Astrocyte (in vitro differentiated cells and primary cell): ENCODE measurements around the gene RANBP3. TPM values are rescaled to one million over a fixed set of nuclear protein-coding genes. Genes with fewer than 3 reads are reported as not detected.

Experiments
- DNase-seq: peaks from one replicate; pipeline ENCODE4 v3.0.0-alpha.2; 2010; ENCODE audit warnings: low read depth
- FAIRE-seq: peaks from 2 replicates; lab custom pipeline; 2011; peaks lifted over from hg19 to GRCh38; lab: Jason Lieb, UNC
- H2AFZ ChIP-seq: 2 replicates; pipeline ENCODE4 v1.6.0; 2012; ENCODE audit warnings: low read depth, low read length, inconsistent platforms
- H3K27ac ChIP-seq: 2 replicates; pipeline ENCODE4 v1.5.1; 2011; ENCODE audit warnings: low read depth, low read length, inconsistent platforms
- H3K27me3 ChIP-seq: 2 replicates; pipeline ENCODE4 v1.6.0; 2011; ENCODE audit warnings: low read length, inconsistent platforms; ENCODE audit not compliant: insufficient read depth
- H3K36me3 ChIP-seq: 2 replicates; pipeline ENCODE4 v1.5.1; 2011; ENCODE audit warnings: low read length, inconsistent platforms; ENCODE audit not compliant: insufficient read depth
- H3K4me1 ChIP-seq: 2 replicates; pipeline ENCODE4 v1.5.1; 2011; ENCODE audit warnings: low read length, inconsistent platforms; ENCODE audit not compliant: insufficient read depth
- H3K4me2 ChIP-seq: 2 replicates; pipeline ENCODE4 v1.6.0; 2012; ENCODE audit warnings: low read length, inconsistent platforms
- H3K4me3 ChIP-seq: 2 replicates; pipeline ENCODE4 v1.5.1; 2011; ENCODE audit warnings: low read depth, mild to moderate bottlenecking, low read length, inconsistent platforms; ENCODE audit not compliant: insufficient read depth
- H3K79me2 ChIP-seq: 2 replicates; pipeline ENCODE4 v1.6.0; 2012; ENCODE audit warnings: mild to moderate bottlenecking, low read length, inconsistent platforms; ENCODE audit not compliant: insufficient read depth
- H3K9ac ChIP-seq: 2 replicates; pipeline ENCODE4 v1.6.0; 2012; ENCODE audit warnings: mild to moderate bottlenecking, low read length, inconsistent platforms
- H3K9me3 ChIP-seq: 2 replicates; pipeline ENCODE4 v1.5.1; 2012; ENCODE audit warnings: low read depth, mild to moderate bottlenecking, low read length, inconsistent platforms; ENCODE audit not compliant: insufficient read depth
- H4K20me1 ChIP-seq: 2 replicates; pipeline ENCODE4 v1.6.0; 2012; ENCODE audit warnings: low read length, inconsistent platforms; ENCODE audit not compliant: insufficient read depth
- H3K27ac Mint-ChIP-seq: one replicate; pipeline ENCODE4 v1.8.0; 2021; ENCODE audit warnings: mild to moderate bottlenecking, mixed read lengths; ENCODE audit not compliant: unreplicated experiment
- H3K27me3 Mint-ChIP-seq: one replicate; pipeline ENCODE4 v1.8.0; 2021; ENCODE audit warnings: low read depth, mixed read lengths; ENCODE audit not compliant: unreplicated experiment
- H3K36me3 Mint-ChIP-seq: one replicate; pipeline ENCODE4 v1.8.0; 2021; ENCODE audit warnings: low read depth, mixed read lengths; ENCODE audit not compliant: unreplicated experiment
- H3K4me1 Mint-ChIP-seq: one replicate; pipeline ENCODE4 v1.8.0; 2021; ENCODE audit warnings: low read depth, mixed read lengths; ENCODE audit not compliant: unreplicated experiment
- H3K4me3 Mint-ChIP-seq: one replicate; pipeline ENCODE4 v1.8.0; 2021; ENCODE audit warnings: mild to moderate bottlenecking, moderate library complexity, mixed read lengths; ENCODE audit not compliant: unreplicated experiment
- H3K9me3 Mint-ChIP-seq: one replicate; pipeline ENCODE4 v1.8.0; 2021; ENCODE audit warnings: mild to moderate bottlenecking, mixed read lengths; ENCODE audit not compliant: unreplicated experiment
- CTCF ChIP-seq: IDR thresholded peaks from 2 replicates; pipeline ENCODE4 v1.5.1; 2011; ENCODE audit warnings: low read depth, mild to moderate bottlenecking, inconsistent platforms, low read length, moderate library complexity; ENCODE audit not compliant: insufficient read depth
- EZH2 ChIP-seq: IDR thresholded peaks from 2 replicates; pipeline ENCODE4 v1.6.1; 2012; ENCODE audit warnings: mild to moderate bottlenecking, low read length, inconsistent platforms; ENCODE audit not compliant: insufficient read depth
- total RNA-seq: library from RNA; stranded (reverse); gene quantifications from 2 replicates; pipeline ENCODE4 v1.2.1, GENCODE V29; 2021

Gene RANBP3
- total RNA-seq, 1 donor from 2014 or later = 70.5 TPM

GRCh38 chr19:5956728-5957127 is 21.2 kb downstream of the RANBP3 start:
- Histone ChIP-seq H3K9me3 (no peaks in the 10 kb centered on the region), H3K27ac (no peak overlapping the region), H3K4me1 (peaks cover 27% of the 10 kb centered on the region), H3K4me3 (no peak overlapping the region), H4K20me1 (peaks cover 95% of the 10 kb centered on the region), H3K9ac (no peak overlapping the region), H3K27me3 (no peaks in the 10 kb centered on the region), H3K4me2 (no peak overlapping the region), H3K36me3 (no peaks in the 10 kb centered on the region), H3K79me2 (peaks cover 96% of the 10 kb centered on the region), H2AFZ (no peak overlapping the region)
- peaks cover 7% of the 10 kb centered on the region for H3K36me3 Mint-ChIP-seq
- H3K27me3 Mint-ChIP-seq = no peaks in the 10 kb centered on the region
- no peaks in the 10 kb centered on the region for H3K9me3 Mint-ChIP-seq
- DNase-seq (no peak), FAIRE-seq (no peak)
- peaks cover 45% of the 10 kb centered on the region for H3K4me1 Mint-ChIP-seq
- H3K27ac Mint-ChIP-seq = no peak overlapping the region
- no peak overlapping the region for H3K4me3 Mint-ChIP-seq
- TF ChIP-seq CTCF (no peak), EZH2 (no peak)

DNA sequence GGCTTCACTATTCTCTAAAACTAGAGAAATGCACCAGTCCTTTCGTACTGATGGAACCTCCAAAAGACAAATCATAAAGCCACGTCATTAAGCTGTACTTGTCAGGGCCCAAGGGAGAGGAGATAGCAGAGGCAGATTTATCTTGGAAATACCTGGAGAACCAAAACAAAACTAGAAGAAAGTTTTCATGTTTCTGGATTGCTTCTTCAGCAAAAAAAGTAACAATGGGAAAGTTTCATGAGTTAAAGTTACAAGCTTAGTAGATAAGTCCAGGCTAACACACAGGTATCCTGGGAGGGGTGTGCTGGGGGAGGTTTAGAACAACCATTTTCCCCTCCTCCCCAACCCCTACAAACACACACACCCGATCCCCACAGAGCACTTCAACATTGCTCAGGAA is 21.6 kb downstream of the RANBP3 start:
- no peaks in the 10 kb centered on the region for H3K27me3 Mint-ChIP-seq
- no peaks in the 10 kb centered on the region for H3K9me3 ChIP-seq
- DNase-seq (no peak), FAIRE-seq (no peak)
- H3K4me3 Mint-ChIP-seq = no peak overlapping the region
- H3K4me2 ChIP-seq = no peak overlapping the region
- no peaks in the 10 kb centered on the region for H3K9me3 Mint-ChIP-seq
- no peak overlapping the region for H3K9ac ChIP-seq
- TF ChIP-seq EZH2 (no peak), CTCF (no peak)
- peaks cover 96% of the 10 kb centered on the region for H3K79me2 ChIP-seq
- no peak overlapping the region for H3K27ac Mint-ChIP-seq
- H2AFZ ChIP-seq = no peak overlapping the region
- H3K4me1 Mint-ChIP-seq = peaks cover 46% of the 10 kb centered on the region
- no peak overlapping the region for H3K27ac ChIP-seq
- H3K36me3 ChIP-seq = no peaks in the 10 kb centered on the region
- H3K4me1 ChIP-seq = peaks cover 26% of the 10 kb centered on the region
- no peak overlapping the region for H3K4me3 ChIP-seq
- H3K27me3 ChIP-seq = no peaks in the 10 kb centered on the region
- peaks cover 10% of the 10 kb centered on the region for H3K36me3 Mint-ChIP-seq
- H4K20me1 ChIP-seq = peaks cover 95% of the 10 kb centered on the region

DNA sequence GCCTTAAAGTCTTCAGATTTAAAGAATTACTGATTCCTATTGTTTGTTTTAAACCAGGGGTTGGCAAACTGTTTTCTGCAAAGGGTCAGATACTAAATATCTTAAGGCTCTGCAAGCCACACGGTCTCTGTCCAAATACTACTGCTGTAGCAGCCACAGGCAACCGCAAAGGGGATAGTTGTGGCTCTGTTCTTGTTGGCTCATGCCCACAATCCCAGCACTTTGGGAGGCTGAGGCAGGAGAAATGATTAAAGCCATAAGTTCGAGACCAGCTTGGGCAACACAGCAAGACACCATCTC is 22.4 kb downstream of the RANBP3 start:
- H3K4me2 ChIP-seq = no peak overlapping the region
- Mint-ChIP-seq H3K27me3 (no peaks in the 10 kb centered on the region), H3K27ac (no peak overlapping the region), H3K36me3 (peaks cover 10% of the 10 kb centered on the region), H3K9me3 (no peaks in the 10 kb centered on the region), H3K4me1 (peaks cover 48% of the 10 kb centered on the region), H3K4me3 (no peak overlapping the region)
- H3K4me3 ChIP-seq = no peak overlapping the region
- no peaks in the 10 kb centered on the region for H3K9me3 ChIP-seq
- TF ChIP-seq EZH2 = no peak
- TF ChIP-seq CTCF = no peak
- peak; percentile 51 for DNase-seq
- FAIRE-seq = no peak
- peaks cover 98% of the 10 kb centered on the region for H3K79me2 ChIP-seq
- H3K4me1 ChIP-seq = peaks cover 26% of the 10 kb centered on the region
- H2AFZ ChIP-seq = no peak overlapping the region
- H3K27me3 ChIP-seq = no peaks in the 10 kb centered on the region
- H3K27ac ChIP-seq = no peak overlapping the region
- H4K20me1 ChIP-seq = peaks cover 98% of the 10 kb centered on the region
- H3K36me3 ChIP-seq = peaks cover 2% of the 10 kb centered on the region
- H3K9ac ChIP-seq = no peak overlapping the region
